Stomach (tissue), 9 donors: Measurements from ENCODE around the gene CHRNA10. TPM values are rescaled to one million over a fixed set of nuclear protein-coding genes. Genes with fewer than 3 reads are reported as not detected.
"Not testable (repeated sequence)": the region's sequence is repeated elsewhere in the genome, so short reads cannot be mapped to it uniquely, and the experiment has no call there.

Experiments used
- DNase-seq, 2 donors: peaks; one replicate each; pipeline versions ENCODE4 v3.0.0 to v3.0.0-alpha.2; 2013 to 2019
- H3K27ac ChIP-seq, 5 donors: fragments of 200-600 bp in 4 of 5; sonication (generic) in 4 of 5; one replicate each; pipeline ENCODE4 v1.5.1; 2013 to 2019; ENCODE audit warnings: mild to moderate bottlenecking in 1 of 5, moderate library complexity in 1 of 5
- H3K27me3 ChIP-seq, 3 donors: fragments of 200-600 bp; sonication (generic); one replicate each; pipeline ENCODE4 v1.5.1; 2017 to 2019; ENCODE audit warnings: mixed run types in 1 of 3
- H3K36me3 ChIP-seq, 4 donors: fragments of 200-600 bp; sonication (generic); 1 replicate in 3 of 4; 2 replicates in 1 of 4; pipeline ENCODE4 v1.5.1; 2016 to 2019
- H3K4me1 ChIP-seq, 4 donors: fragments of 200-600 bp; sonication (generic); one replicate each; pipeline ENCODE4 v1.5.1; 2016 to 2019
- H3K4me3 ChIP-seq, 4 donors: fragments of 200-600 bp; sonication (generic) in 3 of 4; one replicate each; pipeline ENCODE4 v1.5.1; 2016 to 2019; ENCODE audit warnings: mild to moderate bottlenecking in 1 of 4
- H3K9me3 ChIP-seq, 4 donors: fragments of 200-600 bp; sonication (generic); one replicate each; pipeline ENCODE4 v1.5.1; 2016 to 2019
- EP300 ChIP-seq: sonication (generic); formaldehyde crosslinking; IDR thresholded peaks from one replicate; pipeline ENCODE4 v1.6.1; 2017; ENCODE audit warnings: antibody characterized with exemption
- POLR2A ChIP-seq, 4 donors: fragments of 450-650 bp; IDR thresholded peaks; one replicate each; pipeline ENCODE4 v1.6.1; 2016; ENCODE audit warnings: antibody characterized with exemption in 4 of 4, control low read depth in 2 of 4, mild to moderate bottlenecking in 1 of 4, moderate library complexity in 1 of 4
- POLR2AphosphoS5 ChIP-seq, 3 donors: sonication (generic); formaldehyde crosslinking; IDR thresholded peaks; one replicate each; pipeline ENCODE4 v1.6.1; 2016; ENCODE audit warnings: antibody characterized with exemption in 3 of 3
- WGBS, 5 donors: extraction: QIAGEN DNeasy Blood & Tissue Kit in 3 of 5; methylation state at CpG; one replicate each; pipeline versions ENCODE4 v1.1.5 to v1.1.7; 2013 to 2018; 5-methylcytosine and 5-hydroxymethylcytosine counted together
- intact Hi-C: fragments of 100-400 bp; cut with DNase I; formaldehyde crosslinking; loops from one replicate; pipeline ENCODE4 v1.15.1; 2023; ENCODE audit warnings: low total_unique reads
- polyA plus RNA-seq, 3 donors: library from polyadenylated mRNA; stranded (reverse); fragments of 200-250 nt; gene quantifications; one replicate each; pipeline ENCODE4 v1.2.3, GENCODE V29; 2013
- total RNA-seq, 5 donors: library from RNA; depleted of rRNA; stranded (reverse); fragments of >200 nt; gene quantifications; one replicate each; pipeline versions ENCODE4 v1.1.0 to v1.2.3, GENCODE V29; 2014 to 2016
- TF ChIP-seq, protein P1 (sequence below), 7 experiments: fragments of 450-650 bp in 4 of 7; fragments of 200-600 bp in 3 of 7; sonication (generic) in 3 of 7; IDR thresholded peaks; one replicate each; pipeline ENCODE4 v1.5.1; 2016 to 2019; ENCODE audit warnings: antibody characterized with exemption in 7 of 7, control low read depth in 2 of 7, mild to moderate bottlenecking in 1 of 7
- donor health status: healthy with polysubstance abuse.
- donor health status: Bipolar disorder and iron deficiency.
- donor health status: healthy.

The CHRNA10 gene
- total and polyA plus RNA-seq, 8 donors = 0.18 to 22.6 (median 1.1) TPM; not detected in 2

DNA sequence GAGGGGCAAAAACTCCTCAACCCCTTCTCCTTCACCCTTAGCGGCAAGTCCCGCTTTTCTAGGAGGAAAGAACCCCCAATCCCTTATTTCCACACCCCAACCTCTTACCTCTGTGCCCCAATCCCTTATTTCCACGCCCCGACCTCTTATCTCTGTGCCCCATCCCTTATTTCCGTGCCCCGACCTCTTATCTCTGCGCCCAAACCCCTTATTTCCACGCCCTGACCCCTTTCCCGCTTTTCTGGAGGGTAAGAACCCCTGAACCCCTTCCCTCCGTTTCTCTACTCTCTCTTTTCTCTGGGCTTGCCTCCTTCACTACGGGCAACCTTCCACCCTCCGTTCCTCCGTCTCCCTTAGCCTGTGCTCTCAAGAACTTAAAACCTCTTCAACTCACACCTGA is 22.3 kb downstream of the CHRNA10 start:
- H3K27ac ChIP-seq, H3K4me3 ChIP-seq, intact Hi-C loops, H3K36me3 ChIP-seq, H3K9me3 ChIP-seq, H3K4me1 ChIP-seq, DNase-seq: not testable (repeated sequence)
- peaks cover 0 to 11% (median 4%) of the 10 kb centered on the region in 3 donors for H3K27me3 ChIP-seq
- 58 to 74% (median 64%) methylated on average over 11 to 13 of the region's 13 CpGs for WGBS, 5 donors

DNA sequence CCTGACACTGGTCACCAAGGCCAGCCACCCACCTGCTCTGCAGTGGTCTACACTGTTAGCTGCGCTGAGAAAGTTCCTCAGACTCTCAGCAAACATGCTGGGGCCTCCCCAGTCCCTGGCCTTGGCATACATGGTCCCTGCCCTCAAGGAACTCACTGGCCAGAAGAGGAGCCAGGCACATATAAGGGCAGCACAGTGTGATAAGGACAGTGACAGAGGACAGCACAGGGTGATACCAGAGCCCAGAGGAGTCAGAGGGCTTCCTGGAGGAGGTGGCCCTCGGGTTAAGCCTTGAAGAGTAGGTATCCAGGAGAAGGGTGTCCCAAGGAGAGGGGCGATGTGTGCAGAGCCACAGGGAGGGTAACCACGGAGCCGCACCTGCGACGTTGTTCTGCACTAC is 25.6 kb downstream of the CHRNA10 start:
- H3K36me3 ChIP-seq = no peaks in the 10 kb centered on the region
- DNase-seq = no peak
- H3K4me1 ChIP-seq = peaks cover 11 to 21% (median 18%) of the 10 kb centered on the region in 4 donors
- 72 to 87% (median 83%) methylated on average over 7 of the region's 7 CpGs for WGBS, 5 donors
- H3K27me3 ChIP-seq = peaks cover 0 to 31% (median 4%) of the 10 kb centered on the region in 3 donors
- no peak for TF ChIP-seq POLR2A (IDR thresholded peaks at IDR 0.05)
- no peak for TF ChIP-seq EP300
- no peaks in the 10 kb centered on the region for H3K9me3 ChIP-seq
- intact Hi-C loops = no loop called here
- H3K27ac ChIP-seq = no peak overlapping the region
- no peak overlapping the region for H3K4me3 ChIP-seq

DNA sequence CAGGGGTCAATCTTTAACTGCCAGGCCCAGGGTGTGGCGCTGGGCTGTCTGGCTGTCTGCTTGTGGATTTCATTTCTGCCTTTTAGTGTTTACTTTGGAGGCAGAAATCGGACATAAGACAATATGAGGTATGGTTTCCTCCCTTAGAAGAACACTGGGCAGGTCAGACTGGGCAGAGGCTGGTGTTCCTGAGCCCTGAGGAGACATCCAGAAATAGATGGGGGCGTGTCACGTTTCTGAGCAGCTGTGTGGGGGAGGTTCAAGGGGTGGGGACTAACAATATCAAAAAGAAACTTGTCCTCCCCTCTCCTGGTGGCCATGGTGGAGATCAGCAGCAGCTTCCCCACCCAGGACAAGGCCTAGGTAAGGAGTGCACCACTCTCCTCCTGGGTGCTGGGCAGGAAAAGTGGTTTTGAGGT is 26.4 kb downstream of the CHRNA10 start, which contains the start of gene ART1:
Gene ART1 (plus strand): TSS at position 312 of the 419 bp plus-strand sequence. CDS start 14,086 bp downstream, outside the sequence.
- H3K9me3 ChIP-seq = no peaks in the 10 kb centered on the region
- no peak within 1 kb of the TSS for H3K4me3 ChIP-seq
- DNase-seq = no peak
- H3K27me3 ChIP-seq = peaks cover 0 to 31% (median 4%) of the 10 kb centered on the region in 3 donors
- H3K4me1 ChIP-seq = peaks cover 11 to 21% (median 18%) of the 10 kb centered on the region in 4 donors
- H3K27ac ChIP-seq = no peak within 1 kb of the TSS
- intact Hi-C loops = no loop called here
- H3K36me3 ChIP-seq = no peaks in the 10 kb centered on the region
- WGBS, 5 donors = 56 to 70% (median 65%) methylated on average over 4 of the region's 4 CpGs
- TF ChIP-seq, protein P1, sequence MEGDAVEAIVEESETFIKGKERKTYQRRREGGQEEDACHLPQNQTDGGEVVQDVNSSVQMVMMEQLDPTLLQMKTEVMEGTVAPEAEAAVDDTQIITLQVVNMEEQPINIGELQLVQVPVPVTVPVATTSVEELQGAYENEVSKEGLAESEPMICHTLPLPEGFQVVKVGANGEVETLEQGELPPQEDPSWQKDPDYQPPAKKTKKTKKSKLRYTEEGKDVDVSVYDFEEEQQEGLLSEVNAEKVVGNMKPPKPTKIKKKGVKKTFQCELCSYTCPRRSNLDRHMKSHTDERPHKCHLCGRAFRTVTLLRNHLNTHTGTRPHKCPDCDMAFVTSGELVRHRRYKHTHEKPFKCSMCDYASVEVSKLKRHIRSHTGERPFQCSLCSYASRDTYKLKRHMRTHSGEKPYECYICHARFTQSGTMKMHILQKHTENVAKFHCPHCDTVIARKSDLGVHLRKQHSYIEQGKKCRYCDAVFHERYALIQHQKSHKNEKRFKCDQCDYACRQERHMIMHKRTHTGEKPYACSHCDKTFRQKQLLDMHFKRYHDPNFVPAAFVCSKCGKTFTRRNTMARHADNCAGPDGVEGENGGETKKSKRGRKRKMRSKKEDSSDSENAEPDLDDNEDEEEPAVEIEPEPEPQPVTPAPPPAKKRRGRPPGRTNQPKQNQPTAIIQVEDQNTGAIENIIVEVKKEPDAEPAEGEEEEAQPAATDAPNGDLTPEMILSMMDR (IDR thresholded peaks at IDR 0.05) = no peak
- TF ChIP-seq EP300 (no peak), POLR2A (IDR thresholded peaks at IDR 0.05) (no peak), POLR2AphosphoS5 (IDR thresholded peaks at IDR 0.05) (no peak)

DNA sequence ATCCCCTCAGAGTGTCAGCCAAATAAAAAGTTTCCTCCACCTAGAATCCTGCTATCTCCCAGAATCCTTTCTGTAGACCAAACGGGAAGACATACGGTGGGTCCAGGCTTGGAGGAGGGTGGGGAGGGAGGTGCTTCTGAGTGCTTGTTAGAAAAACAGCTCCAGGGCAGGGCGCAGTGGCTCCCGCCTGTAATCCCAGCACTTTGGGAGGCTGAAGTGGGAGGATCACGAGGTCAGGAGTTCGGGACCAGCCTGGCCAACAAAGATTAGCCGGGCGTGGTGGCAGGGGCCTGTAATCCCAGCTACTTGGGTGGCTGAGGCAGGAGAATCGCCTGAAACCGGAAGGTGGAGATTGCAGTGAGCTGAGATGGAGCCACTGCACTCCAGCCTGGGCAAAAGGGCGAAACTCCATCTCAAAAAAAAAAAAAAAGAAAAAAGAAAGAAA is 28.1 kb downstream of the CHRNA10 start:
- Histone ChIP-seq H3K4me3 (peak overlapping the region in 3 of 4 donors; percentile 47 to 64 (median 51)), H3K4me1 (peaks cover 11 to 21% (median 18%) of the 10 kb centered on the region in 4 donors), H3K27me3 (peaks cover 0 to 20% (median 4%) of the 10 kb centered on the region in 3 donors)
- WGBS, 5 donors = 29 to 48% (median 36%) methylated on average over 11 of the region's 11 CpGs
- intact Hi-C loops, H3K27ac ChIP-seq, H3K36me3 ChIP-seq, H3K9me3 ChIP-seq: not testable (repeated sequence)
- peak in 1 of 2 donors; percentile 21 for DNase-seq

DNA sequence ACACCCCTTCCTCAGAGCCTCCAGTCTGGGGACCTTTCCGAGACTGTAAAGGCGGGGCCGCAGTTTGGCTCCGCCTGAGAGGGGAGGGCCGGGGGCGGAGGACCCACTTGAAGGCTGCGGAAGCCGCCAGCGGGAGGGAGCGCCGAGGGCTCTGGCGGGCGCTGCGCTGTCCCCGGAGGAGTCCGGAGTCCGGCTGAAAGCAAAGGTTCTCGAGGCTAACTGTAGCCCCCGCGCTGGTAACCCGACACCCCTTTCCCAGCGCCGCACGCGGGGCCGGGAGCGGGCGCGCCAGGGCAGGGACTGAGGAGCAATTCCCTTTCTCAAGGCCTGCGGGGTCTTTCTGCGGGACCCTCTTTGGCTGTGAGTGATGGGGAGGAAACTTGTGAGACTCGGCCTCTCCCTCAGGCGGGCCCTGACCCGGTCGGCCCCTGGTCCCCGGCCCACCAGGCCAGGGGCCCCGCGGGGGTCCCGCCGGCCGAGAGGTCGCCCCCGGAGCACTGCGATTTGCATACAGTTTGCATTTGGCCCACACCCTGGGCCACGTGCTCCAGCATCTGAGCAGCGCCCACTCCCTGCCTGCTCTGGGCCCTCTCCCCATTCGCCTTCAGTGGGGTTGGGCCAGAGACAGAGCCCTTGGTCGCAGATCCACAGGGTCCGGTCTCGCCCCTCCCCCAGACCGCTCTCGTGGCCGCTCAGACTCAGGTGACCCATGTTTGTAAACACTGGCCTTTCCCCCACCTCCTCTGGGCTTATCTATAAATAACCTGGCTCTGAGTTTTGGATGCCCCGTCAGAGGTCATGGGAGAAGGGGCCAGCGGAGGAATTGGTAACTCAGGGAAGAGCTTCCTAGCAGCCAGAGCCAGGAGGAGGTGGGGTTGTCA is 28.9 kb downstream of the CHRNA10 start:
- no peaks in the 10 kb centered on the region for H3K9me3 ChIP-seq
- intact Hi-C loops = no loop called here
- DNase-seq = peak; percentile 85 to 93
- WGBS, 5 donors = 0 to 2% (median 1%) methylated on average over 10 to 55 of the region's 55 CpGs
- H3K4me3 ChIP-seq = peak overlapping the region; percentile 47 to 64 (median 54)
- TF ChIP-seq POLR2A (IDR thresholded peaks at IDR 0.05) = no peak
- TF ChIP-seq, protein P1 (IDR thresholded peaks at IDR 0.05) = no peak
- no peak for TF ChIP-seq EP300
- peak in 2 of 3 donors; percentile 35 to 37 for TF ChIP-seq POLR2AphosphoS5 (IDR thresholded peaks at IDR 0.05)
- H3K27me3 ChIP-seq = peaks cover 0 to 20% (median 4%) of the 10 kb centered on the region in 3 donors
- H3K36me3 ChIP-seq = no peaks in the 10 kb centered on the region
- peaks cover 11 to 21% (median 18%) of the 10 kb centered on the region in 4 donors for H3K4me1 ChIP-seq
- peak overlapping the region in 3 of 5 donors; percentile 17 to 63 (median 34) for H3K27ac ChIP-seq
